Endothelial cell of umbilical vein (primary cell): Measurements from ENCODE around the gene NINJ2. TPM values are rescaled to one million over a fixed set of nuclear protein-coding genes. Genes with fewer than 3 reads are reported as not detected.

ENCODE experiments used
- BruUV-seq: library from RNA; stranded (reverse); fragments of 400-500 nt; replicated peaks from 2 replicates; lab custom pipeline; 2021; lab: Mats Ljungman, UMichigan
- CTCF ChIA-PET: fragments of 300-600, 350-600 bp; sonication (Branson Sonifier 250); formaldehyde crosslinking; loops from one replicate; lab custom pipeline; 2021; ENCODE audit warnings: antibody characterized with exemption, inconsistent platforms; lab: Charles Lee
- POLR2A ChIA-PET: fragments of 300-600, 350-600 bp; sonication (Branson Sonifier 250); formaldehyde crosslinking; loops from one replicate; lab custom pipeline; 2021; ENCODE audit warnings: antibody characterized with exemption, inconsistent platforms; lab: Charles Lee
- DNase-seq: peaks from one replicate; pipeline ENCODE4 v3.0.0-alpha.2; 2011; ENCODE audit warnings: low read depth, low spot score
- FAIRE-seq: peaks from 2 replicates; lab custom pipeline; 2011; peaks lifted over from hg19 to GRCh38; lab: Jason Lieb, UNC
- H2AFZ ChIP-seq: 2 replicates; pipeline ENCODE4 v1.6.0; 2012; ENCODE audit warnings: low read depth, low read length, control low read depth, inconsistent platforms
- H3K27ac ChIP-seq: 2 replicates; pipeline ENCODE4 v1.5.1; 2011; ENCODE audit warnings: low read depth, mild to moderate bottlenecking, control low read depth, low read length, moderate library complexity; ENCODE audit not compliant: insufficient read depth
- H3K27me3 ChIP-seq, 2 experiments: 2 replicates each; pipeline versions ENCODE4 v1.6.0 to v1.6.1; 2011; ENCODE audit warnings: low read length in 2 of 2, mixed read lengths in 1 of 2; ENCODE audit not compliant: control insufficient read depth in 2 of 2, insufficient read depth in 2 of 2
- H3K36me3 ChIP-seq, 2 experiments: 2 replicates in 1 of 2; 3 replicates in 1 of 2; pipeline ENCODE4 v1.5.1; 2011; ENCODE audit warnings: low read length in 2 of 2, mild to moderate bottlenecking in 1 of 2, moderate library complexity in 1 of 2; ENCODE audit not compliant: control insufficient read depth in 2 of 2, insufficient read depth in 2 of 2; ENCODE audit errors: extremely low read depth in 1 of 2
- H3K4me1 ChIP-seq: 3 replicates; pipeline ENCODE4 v1.5.1; 2011; ENCODE audit warnings: mild to moderate bottlenecking, low read length; ENCODE audit not compliant: control insufficient read depth, insufficient read depth; ENCODE audit errors: extremely low read depth
- H3K4me2 ChIP-seq: 2 replicates; pipeline ENCODE4 v1.6.1; 2011; ENCODE audit warnings: low read length, control low read depth, mixed read lengths; ENCODE audit not compliant: insufficient read depth
- H3K4me3 ChIP-seq, 3 experiments: fragments of 200-600 bp in 1 of 3; sonication (generic), shearing (Covaris generic) in 1 of 3; replicated peaks in 1 of 3; 2 replicates each; pipeline ENCODE4 v1.5.1; 2011 to 2016; ENCODE audit warnings: control low read depth in 3 of 3, low read length in 3 of 3, mild to moderate bottlenecking in 2 of 3, inconsistent platforms in 1 of 3, low read depth in 1 of 3, moderate library complexity in 1 of 3; ENCODE audit not compliant: insufficient read depth in 1 of 3
- H3K79me2 ChIP-seq: 2 replicates; pipeline ENCODE4 v1.6.0; 2012; ENCODE audit warnings: low read length, inconsistent platforms; ENCODE audit not compliant: control insufficient read depth, insufficient read depth
- H3K9ac ChIP-seq: replicated peaks from 2 replicates; pipeline ENCODE3; 2011; ENCODE audit warnings: low read length, control low read depth; ENCODE audit not compliant: insufficient read depth; ENCODE audit errors: extremely low read depth
- H3K9me1 ChIP-seq: replicated peaks from 3 replicates; pipeline ENCODE4 v1.6.0; 2011; ENCODE audit warnings: mild to moderate bottlenecking, low read length; ENCODE audit not compliant: control insufficient read depth, insufficient read depth; ENCODE audit errors: extremely low read depth
- H3K9me3 ChIP-seq: replicated peaks from 2 replicates; pipeline ENCODE4 v1.5.1; 2012; ENCODE audit warnings: low read length, inconsistent platforms; ENCODE audit not compliant: control insufficient read depth, insufficient read depth
- H4K20me1 ChIP-seq: replicated peaks from 2 replicates; pipeline ENCODE3; 2011; ENCODE audit warnings: mild to moderate bottlenecking, low read length; ENCODE audit not compliant: control insufficient read depth, insufficient read depth; ENCODE audit errors: extremely low read depth
- CTCF ChIP-seq, 2 donors: IDR thresholded peaks; 1 replicate in 1 of 2; 2 replicates in 1 of 2; pipeline ENCODE4 v1.5.1; 2011; ENCODE audit warnings: low read length in 2 of 2, mild to moderate bottlenecking in 2 of 2, moderate library complexity in 2 of 2, control low read depth in 1 of 2, inconsistent platforms in 1 of 2, low read depth in 1 of 2; ENCODE audit not compliant: insufficient read depth in 1 of 2; ENCODE audit errors: extremely low read depth in 1 of 2
- EZH2 ChIP-seq: IDR thresholded peaks from 2 replicates; pipeline ENCODE4 v1.6.1; 2012; ENCODE audit warnings: borderline replicate concordance, low read depth, mild to moderate bottlenecking, moderate library complexity, low read length, inconsistent platforms; ENCODE audit not compliant: severe bottlenecking
- FOS ChIP-seq: IDR thresholded peaks from 2 replicates; pipeline ENCODE4 v1.6.1; 2011; ENCODE audit warnings: mild to moderate bottlenecking, low read length, moderate library complexity, borderline replicate concordance; ENCODE audit not compliant: insufficient read depth
- GATA2 ChIP-seq: IDR thresholded peaks from 2 replicates; pipeline ENCODE4 v1.7.0; 2011; ENCODE audit warnings: low read depth, mild to moderate bottlenecking, moderate library complexity, mixed read lengths, low read length; ENCODE audit not compliant: insufficient read length, insufficient read depth
- JUN ChIP-seq: IDR thresholded peaks from 2 replicates; pipeline ENCODE4 v1.6.1; 2011; ENCODE audit warnings: borderline replicate concordance, low read depth; ENCODE audit not compliant: insufficient read length, insufficient read depth
- MYC ChIP-seq: IDR thresholded peaks from one replicate; pipeline ENCODE4 v1.6.1; 2011; ENCODE audit warnings: mild to moderate bottlenecking, low read depth, low read length
- POLR2A ChIP-seq: IDR thresholded peaks from 2 replicates; pipeline ENCODE4 v1.6.1; 2012; ENCODE audit warnings: low read depth, mild to moderate bottlenecking, control low read depth, low read length
- POLR2AphosphoS5 ChIP-seq: IDR thresholded peaks from 2 replicates; pipeline ENCODE4 v1.6.1; 2012; ENCODE audit warnings: low read depth, mild to moderate bottlenecking, control low read depth, low read length, moderate library complexity; ENCODE audit not compliant: insufficient read depth
- dilution Hi-C: fragments of 300-500 bp; cut with MboI; formaldehyde crosslinking; loops from one replicate; pipeline ENCODE4 v1.15.0; 2019; ENCODE audit warnings: low sequenced_read_pairs; ENCODE audit not compliant: extremely low pct_ligation_motif_present
- intact Hi-C: fragments of 100-400 bp; cut with micrococcal nuclease; formaldehyde crosslinking; loops from one replicate; pipeline ENCODE4 v1.10.0; 2022
- polyA plus RNA-seq, 4 experiments: library from polyadenylated mRNA; depleted of rRNA in 3 of 4; stranded (reverse) in 3 of 4; unstranded in 1 of 4; fragments of >200 nt; gene quantifications; 2 replicates each; pipeline versions ENCODE4 v1.2.1 to v1.2.3, GENCODE V29; 2011 to 2012; ENCODE audit warnings: missing spikeins in 1 of 4
- total RNA-seq: library from RNA; stranded (reverse); gene quantifications from 2 replicates; pipeline ENCODE4 v1.2.3, GENCODE V29; 2021
- TF ChIP-seq, protein P1 (sequence below): IDR thresholded peaks from 2 replicates; pipeline ENCODE4 v1.6.1; 2011; ENCODE audit not compliant: insufficient read depth, insufficient read length

Gene NINJ2
- total and polyA plus RNA-seq, 2 donors (not counting 3 experiments of a cell fraction or from before 2014, with no cell fraction given), result 0.75 to 4.4 TPM

- intact Hi-C loops, result loop anchor here (2.0 kb wide), 1 partner anchor 97 kb away; no protein-coding TSS in a partner anchor
Measured at GRCh38 chr12:539540-540310, 123.5 kb downstream of the NINJ2 start.

More at GRCh38 chr12:539540-540310, 123.5 kb downstream of the NINJ2 start:
- no peak overlapping the region for H3K27ac ChIP-seq
- no peak for FAIRE-seq
- peaks cover 13% of the 10 kb centered on the region for H3K4me1 ChIP-seq
- H3K9me1 ChIP-seq, result no peaks in the 10 kb centered on the region
- H4K20me1 ChIP-seq, result no peaks in the 10 kb centered on the region
- TF ChIP-seq GATA2, result no peak
- TF ChIP-seq, protein P1, sequence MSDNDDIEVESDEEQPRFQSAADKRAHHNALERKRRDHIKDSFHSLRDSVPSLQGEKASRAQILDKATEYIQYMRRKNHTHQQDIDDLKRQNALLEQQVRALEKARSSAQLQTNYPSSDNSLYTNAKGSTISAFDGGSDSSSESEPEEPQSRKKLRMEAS, result no peak
- no peak for TF ChIP-seq CTCF (IDR thresholded peaks at IDR 0.05; ENCODE audit: extremely low read depth in 1 of 2, insufficient read depth in 1 of 2, low read depth in 1 of 2, low read length in 2 of 2)
- no peak for TF ChIP-seq MYC
- TF ChIP-seq FOS, result no peak
- TF ChIP-seq POLR2AphosphoS5, result no peak
- TF ChIP-seq POLR2A, result no peak
- TF ChIP-seq JUN, result no peak
- TF ChIP-seq EZH2, result no peak
- H3K9ac ChIP-seq, result no peak overlapping the region
- H3K36me3 ChIP-seq, result no peaks in the 10 kb centered on the region
- no peak for DNase-seq
- H3K4me3 ChIP-seq, result no peak overlapping the region
- no peak overlapping the region for H3K4me2 ChIP-seq
- peaks cover 15 to 19% of the 10 kb centered on the region in 2 experiments for H3K27me3 ChIP-seq
- no peaks in the 10 kb centered on the region for H3K9me3 ChIP-seq
- H3K79me2 ChIP-seq, result no peaks in the 10 kb centered on the region
- H2AFZ ChIP-seq, result no peak overlapping the region
- no TSS peak for BruUV-seq
- ChIA-PET CTCF (interaction anchor here (0.6 to 8.1 kb wide), 6 partner anchors 7 to 98 kb away, joined by 3 to 119 read pairs (median 9); no protein-coding TSS in a partner anchor), POLR2A (interaction anchor here (2.3 kb wide), 1 partner anchor 30 kb away, joined by 6 read pairs; no protein-coding TSS in a partner anchor)
- dilution Hi-C loops, result no loop called here
